ENCODE data around the gene BAX.
"Not testable (repeated sequence)": the region's sequence is repeated elsewhere in the genome, so short reads cannot be mapped to it uniquely, and the experiment has no call there.

The BAX gene

DNA sequence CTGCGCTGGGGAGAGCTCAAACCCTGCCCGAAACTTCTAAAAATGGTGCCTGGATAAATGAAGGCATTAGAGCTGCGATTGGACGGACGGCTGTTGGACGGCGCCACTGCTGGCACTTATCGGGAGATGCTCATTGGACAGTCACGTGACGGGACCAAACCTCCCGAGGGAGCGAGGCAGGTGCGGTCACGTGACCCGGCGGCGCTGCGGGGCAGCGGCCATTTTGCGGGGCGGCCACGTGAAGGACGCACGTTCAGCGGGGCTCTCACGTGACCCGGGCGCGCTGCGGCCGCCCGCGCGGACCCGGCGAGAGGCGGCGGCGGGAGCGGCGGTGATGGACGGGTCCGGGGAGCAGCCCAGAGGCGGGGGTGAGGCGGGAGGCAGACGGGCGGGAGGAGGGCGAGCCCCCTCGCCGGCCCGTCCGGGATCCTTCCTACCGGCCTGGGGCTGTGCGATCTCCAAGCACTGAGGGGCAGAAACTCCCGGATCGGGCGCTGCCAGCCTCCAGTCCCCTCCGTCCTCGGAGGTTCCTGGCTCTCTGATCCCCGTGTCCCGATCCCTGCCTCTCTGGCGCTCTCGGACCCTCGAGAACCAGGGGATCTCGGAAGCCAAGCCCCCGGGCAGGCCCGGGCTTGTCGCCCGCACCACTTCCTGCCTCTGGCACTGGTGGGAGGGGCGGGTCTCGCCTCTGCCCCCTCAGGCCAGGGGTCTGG, at the start of gene BAX:
Gene BAX, plus strand, starts transcription at position 281 of the 713 bp plus-strand sequence. Its CDS starts 54 bp downstream, at position 335.
- peak; percentile 98 for DNase-seq

DNA sequence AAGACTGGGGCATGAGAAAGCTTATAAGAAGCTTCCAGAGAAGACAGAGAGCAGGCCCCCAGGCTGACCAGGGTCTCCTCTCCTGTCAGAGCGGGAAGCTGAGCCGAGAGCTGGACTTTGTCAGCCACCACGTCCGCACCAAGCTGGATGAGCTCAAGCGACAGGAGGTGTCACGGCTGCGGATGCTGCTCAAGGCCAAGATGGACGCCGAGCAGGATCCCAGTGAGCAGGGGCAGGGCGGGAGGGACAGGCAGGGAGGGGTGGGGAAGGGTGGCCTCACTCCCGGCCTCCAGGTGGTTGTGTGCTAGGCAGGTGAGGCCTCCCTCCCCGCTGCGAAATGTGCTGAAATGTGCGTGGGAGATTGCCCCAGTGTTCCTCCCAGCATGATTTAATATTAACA, 49.0 kb upstream of the BAX start:
- no peak for DNase-seq

DNA sequence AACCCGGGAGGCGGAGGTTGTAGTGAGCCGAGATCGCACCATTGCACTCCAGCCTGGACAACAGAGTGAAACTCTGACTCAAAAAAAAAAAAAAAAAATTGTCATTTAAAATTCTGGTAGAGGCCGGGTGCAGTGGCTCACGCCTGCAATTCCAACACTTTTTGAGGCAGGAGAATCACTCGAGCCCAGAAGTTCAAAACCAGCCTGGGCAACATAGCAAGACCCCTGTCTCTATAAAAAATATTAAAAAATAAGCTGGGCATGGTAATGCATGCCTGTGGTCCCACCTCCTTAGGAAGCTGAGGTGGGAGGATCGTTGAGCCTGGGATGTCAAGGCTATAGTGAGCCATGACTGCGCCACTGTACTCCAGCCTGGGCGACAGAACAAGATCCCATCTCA, 48.4 kb upstream of the BAX start:
- DNase-seq, result no peak

DNA sequence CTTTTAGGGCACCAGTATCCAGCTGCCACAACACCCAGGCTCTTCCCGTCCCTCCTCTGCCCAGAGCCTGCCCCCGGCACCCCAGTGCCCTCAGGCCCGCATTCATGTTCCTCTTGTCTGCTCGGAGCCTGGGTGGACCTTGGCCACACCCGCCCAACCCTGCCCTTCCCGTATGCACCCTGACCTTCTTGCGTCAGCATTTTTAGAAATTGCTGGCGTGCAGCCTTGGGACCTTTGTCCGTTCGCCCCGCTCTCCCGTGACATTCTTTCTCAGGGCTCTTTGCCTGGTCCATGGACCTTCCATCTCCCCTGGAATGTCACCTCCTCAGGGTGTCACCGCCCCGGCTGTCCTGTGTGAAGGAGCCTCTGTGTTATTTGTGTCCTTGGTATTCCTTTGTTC, 47.0 kb upstream of the BAX start:
- DNase-seq, result no peak

DNA sequence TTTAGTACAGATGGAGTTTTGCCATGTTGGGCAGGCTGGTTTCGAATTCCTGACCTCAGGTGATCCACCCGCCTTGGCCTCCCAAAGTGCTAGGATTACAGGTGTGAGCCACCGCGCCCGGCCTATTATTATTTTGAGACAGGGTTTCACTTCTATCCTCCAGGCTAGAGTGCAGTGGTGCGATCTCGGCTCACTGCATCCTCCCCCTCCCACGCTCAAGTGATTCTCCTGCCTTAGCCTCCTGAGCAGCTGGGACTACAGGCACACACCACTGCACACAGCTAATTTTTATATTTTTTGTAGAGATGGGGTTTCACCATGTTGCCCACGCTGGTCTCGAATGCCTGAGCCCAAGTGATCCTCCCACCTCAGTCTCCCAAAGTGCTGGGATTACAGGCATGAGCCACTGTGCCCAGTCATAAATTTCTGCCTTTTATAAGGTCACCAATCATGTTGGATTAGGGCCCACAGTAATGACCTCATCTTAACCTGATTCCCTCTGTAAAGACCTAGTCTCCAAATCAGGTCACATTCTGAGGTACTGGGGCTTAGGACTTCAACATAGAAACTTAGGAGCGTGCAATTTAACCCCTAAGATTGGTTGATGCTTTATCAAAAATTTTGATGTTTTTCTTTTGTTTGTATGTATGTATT, 45.1 kb upstream of the BAX start:
- not testable (repeated sequence) for DNase-seq

DNA sequence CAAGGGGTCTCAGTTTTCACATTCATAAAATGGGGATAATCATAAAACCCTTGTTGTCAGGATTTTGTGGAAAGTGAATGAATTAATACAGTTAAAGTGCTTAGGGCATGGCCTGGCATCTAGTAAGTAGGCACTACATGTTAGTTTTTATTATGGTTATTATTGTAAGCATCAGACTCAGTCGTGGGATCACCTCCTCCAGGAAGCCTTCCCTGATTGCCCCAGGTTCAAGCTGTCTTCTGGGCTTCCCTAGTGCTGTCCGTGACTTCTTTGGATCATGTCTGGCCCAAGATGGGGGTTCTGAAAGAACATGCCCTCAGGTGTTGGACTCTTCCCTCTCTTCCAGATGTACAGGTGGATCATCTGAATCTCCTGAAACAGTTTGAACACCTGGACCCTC, 43.9 kb upstream of the BAX start:
- DNase-seq, result no peak

DNA sequence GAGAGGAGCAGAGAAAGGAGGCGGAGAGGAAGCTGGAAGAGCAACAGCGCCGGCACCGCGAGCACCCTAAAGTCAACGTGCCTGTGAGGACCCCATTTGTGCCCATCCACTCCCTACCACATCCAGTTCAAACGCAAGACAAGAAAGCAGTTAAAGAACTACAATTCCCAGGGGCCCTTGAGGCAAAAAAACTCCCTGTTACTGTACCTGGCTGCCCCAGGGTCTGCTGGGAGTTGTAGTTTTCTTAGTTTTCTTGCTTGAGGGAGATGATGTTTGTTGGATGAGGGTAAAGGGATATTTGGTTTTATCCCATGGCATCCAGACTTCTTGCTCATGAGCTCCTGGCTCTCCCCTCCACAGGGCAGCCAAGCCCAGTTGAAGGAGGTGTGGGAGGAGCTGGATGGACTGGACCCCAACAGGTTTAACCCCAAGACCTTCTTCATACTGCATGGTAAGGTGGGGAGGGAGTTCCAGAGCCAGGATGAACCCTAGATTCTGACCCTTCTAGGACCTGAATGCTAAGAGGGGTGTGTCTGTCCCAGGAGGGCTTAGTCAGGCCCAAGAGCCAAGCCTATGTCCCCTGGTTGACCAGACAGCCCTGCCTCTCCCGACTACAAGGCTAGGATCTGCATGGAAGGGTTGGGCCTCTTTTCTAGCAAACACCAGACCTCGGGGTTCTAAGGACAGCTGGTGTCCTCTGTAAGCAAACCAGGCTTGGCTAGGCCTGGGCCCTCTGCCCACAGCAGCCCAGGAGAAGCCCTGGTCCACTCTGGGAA, 41.4 kb upstream of the BAX start:
- no peak for DNase-seq

DNA sequence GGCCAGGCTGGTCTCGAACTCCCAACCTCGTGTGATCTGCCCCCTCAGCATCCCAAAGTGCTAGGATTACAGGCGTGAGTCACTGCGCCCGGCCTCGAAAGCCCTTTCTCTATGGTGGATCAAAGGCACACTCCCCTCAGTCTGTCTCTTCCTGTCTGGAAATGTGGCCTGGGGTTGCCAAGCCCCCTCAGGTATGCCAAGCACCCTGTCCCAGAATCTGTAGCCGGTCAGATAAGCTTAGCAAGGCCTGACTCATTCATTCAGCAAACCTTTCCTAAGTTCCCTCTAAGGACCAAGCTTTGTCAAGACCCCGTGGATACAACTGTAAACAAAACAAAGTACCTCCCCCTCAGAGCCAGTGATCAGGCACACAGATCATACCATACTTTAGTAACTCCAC, 40.5 kb upstream of the BAX start:
- no peak for DNase-seq

DNA sequence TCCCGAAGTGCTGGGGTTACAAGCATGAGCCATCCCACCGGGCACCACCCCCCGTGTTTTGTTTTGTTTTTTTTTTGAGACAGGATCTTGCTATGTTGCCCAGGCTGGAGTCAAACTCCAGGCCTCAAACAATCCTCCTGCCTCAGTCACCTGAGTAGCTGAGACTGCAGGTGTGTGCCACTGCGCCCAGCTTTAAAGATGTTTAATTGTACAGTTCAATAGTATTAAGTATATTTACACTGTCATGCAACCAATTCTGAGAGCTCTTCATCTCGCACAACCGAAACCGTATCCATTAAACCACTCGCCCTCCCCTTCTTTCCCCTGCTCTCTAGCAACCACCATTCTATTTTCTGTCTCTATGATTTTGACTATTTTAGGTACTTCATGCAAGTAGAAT, 38.9 kb upstream of the BAX start:
- DNase-seq, result no peak

DNA sequence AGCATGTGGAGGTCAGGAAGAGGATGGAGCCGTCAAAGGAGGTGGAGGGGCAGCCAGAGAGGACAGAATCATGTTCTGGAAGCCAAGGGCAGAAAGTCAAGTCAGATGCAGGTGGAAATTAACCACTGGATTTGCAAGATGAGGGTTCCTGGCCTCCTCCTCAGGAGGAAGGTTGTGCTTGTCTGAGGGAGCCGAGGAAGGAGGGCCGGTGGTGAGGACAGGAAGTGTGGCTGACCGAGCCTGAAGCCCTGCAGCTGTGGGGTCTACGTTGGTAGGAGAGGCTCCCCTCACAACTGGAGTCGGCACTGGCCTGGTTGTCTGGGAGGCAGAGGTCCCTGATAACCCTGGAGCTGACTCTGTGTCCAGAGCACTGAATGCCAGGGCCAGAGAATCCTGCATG, 36.6 kb upstream of the BAX start:
- DNase-seq, result no peak

DNA sequence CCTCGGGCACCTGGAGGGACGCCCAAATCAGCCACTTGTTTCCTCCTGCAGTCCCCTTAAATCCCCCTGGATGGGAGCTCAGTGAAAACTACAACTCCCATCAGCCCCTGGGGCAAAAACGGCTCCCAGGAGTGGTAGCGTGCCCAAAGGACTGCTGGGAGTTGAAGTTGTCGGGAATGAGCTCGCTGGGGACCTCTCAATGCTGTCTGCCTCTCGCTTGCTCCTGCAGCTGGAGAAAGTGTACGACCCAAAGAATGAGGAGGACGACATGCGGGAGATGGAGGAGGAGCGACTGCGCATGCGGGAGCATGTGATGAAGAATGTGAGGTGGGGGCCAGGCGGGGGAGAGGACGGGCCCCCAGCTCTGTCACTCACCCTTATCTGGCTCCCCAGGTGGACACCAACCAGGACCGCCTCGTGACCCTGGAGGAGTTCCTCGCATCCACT, 35.9 kb upstream of the BAX start:
- no peak for DNase-seq

DNA sequence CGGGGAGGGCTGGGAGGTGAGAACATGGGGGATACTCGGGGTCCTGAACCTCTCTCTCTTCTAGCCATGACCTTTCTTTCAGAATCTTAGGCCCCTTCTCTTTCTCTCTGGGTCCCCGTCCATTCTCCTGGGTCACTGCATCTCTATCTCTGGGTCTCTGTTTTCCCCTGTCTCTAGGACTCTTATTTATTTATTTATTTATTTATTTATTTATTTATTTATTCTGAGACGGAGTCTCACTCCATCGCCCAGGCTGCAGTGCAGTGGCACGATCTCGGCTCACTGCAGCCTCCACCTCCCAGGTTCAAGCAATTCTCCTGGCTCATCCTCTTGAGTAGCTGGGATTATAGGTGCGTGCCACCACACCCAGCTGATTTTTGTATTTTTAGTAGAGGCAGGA, 35.4 kb upstream of the BAX start:
- DNase-seq, result not testable (repeated sequence)

DNA sequence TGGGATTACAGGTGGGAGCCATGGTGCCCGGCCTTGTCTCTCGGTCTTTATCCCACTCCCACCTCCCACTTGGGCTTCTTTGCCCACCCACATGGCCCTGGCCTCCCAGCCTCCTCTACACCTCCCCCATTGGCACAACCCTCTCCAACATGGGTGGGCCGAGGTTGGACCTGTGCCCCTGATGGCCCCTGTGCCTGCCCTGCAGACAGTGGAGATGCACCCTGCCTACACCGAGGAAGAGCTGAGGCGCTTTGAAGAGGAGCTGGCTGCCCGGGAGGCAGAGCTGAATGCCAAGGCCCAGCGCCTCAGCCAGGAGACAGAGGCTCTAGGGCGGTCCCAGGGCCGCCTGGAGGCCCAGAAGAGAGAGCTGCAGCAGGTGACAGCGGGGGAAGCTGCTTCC, 33.7 kb upstream of the BAX start:
- no peak for DNase-seq

DNA sequence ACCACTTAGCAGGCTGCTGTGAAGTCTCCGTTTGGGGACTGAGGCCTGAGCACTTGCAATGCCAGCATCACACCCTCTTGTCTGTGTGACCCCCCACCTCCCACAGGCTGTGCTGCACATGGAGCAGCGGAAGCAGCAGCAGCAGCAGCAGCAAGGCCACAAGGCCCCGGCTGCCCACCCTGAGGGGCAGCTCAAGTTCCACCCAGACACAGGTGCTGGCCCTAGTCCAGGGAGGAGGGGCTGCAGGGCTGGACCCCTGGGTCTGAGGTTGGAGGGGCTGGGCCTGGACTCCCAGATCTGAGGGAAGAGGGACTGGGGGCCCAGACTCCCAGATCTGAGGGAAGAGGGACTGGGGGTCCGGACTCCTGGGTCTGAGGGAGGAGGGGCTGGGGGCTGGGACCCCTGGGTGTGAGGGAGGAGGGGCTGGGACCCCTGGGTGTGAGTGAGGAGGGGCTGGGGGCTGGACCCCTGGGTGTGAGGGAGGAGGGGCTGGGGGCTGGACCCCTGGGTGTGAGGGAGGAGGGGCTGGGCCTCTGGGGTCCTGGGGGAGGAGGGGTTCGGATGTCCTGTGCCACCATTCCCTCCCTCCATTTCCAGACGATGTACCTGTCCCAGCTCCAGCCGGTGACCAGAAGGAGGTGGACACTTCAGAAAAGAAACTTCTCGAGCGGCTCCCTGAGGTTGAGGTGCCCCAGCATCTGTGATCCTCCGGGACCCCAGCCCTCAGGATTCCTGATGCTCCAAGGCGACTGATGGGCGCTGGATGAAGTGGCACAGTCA, 32.8 kb upstream of the BAX start:
- DNase-seq, result no peak

DNA sequence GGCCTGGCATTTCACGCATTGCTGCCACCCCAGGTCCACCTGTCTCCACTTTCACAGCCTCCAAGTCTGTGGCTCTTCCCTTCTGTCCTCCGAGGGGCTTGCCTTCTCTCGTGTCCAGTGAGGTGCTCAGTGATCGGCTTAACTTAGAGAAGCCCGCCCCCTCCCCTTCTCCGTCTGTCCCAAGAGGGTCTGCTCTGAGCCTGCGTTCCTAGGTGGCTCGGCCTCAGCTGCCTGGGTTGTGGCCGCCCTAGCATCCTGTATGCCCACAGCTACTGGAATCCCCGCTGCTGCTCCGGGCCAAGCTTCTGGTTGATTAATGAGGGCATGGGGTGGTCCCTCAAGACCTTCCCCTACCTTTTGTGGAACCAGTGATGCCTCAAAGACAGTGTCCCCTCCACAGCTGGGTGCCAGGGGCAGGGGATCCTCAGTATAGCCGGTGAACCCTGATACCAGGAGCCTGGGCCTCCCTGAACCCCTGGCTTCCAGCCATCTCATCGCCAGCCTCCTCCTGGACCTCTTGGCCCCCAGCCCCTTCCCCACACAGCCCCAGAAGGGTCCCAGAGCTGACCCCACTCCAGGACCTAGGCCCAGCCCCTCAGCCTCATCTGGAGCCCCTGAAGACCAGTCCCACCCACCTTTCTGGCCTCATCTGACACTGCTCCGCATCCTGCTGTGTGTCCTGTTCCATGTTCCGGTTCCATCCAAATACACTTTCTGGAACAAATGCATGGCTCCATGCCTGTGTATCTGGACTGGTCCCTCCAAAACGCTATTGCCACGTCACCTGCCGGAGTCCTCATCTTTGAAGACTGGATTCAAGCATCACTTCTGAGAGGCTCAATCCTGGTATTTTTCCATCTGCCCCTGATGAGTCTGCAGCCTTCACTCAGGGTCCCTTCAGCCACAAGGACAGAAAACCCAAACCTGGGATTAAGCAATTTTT, 31.9 kb upstream of the BAX start:
- no peak for DNase-seq

DNA sequence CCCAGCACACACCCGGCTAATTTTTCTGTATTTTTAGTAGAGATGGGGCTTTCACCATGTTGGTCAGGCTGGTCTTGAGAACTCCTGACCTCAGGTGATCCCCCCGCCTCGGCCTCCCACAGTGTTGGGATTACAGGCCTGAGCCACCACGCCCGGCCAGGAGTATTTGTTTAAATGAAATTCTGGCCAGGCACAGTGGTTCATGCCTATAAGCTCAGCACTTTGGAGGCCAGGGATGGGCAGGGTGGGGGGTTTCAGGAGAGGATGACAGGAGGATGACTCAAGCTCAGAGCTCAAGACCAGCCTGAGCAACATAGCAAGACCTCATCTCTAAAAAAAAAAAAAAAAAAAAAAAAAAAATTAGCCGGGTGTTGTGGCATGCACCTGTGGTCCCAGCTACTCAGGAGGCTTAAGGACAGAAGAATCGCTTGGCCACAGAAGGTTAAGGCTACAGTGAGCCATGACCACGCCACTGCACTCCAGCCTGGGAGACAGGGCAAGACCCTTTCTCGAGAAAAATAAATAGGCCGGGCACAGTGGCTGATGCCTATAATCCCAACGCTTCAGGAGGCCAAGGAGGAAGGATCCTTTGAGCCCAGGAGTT, 29.3 kb upstream of the BAX start:
- no peak for DNase-seq

DNA sequence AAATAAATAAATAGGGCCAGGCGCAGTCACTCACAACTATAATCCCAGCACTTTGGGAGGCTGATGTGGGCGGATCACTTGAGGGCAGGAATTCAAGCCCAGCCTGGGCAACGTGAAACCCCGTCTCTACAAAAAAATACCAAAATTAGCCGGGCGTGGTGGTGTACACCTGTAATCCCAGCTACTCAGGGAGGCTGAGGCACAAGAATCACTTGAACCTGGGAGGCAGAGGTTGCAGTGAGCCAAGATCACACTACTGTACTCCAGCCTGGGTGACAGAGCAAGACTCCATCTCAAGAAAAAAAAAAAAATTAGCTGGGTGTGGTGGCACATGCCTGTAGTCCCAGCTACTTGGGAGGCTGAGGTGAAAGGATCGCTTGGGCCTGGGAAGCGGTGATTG, 28.8 kb upstream of the BAX start:
- not testable (repeated sequence) for DNase-seq

DNA sequence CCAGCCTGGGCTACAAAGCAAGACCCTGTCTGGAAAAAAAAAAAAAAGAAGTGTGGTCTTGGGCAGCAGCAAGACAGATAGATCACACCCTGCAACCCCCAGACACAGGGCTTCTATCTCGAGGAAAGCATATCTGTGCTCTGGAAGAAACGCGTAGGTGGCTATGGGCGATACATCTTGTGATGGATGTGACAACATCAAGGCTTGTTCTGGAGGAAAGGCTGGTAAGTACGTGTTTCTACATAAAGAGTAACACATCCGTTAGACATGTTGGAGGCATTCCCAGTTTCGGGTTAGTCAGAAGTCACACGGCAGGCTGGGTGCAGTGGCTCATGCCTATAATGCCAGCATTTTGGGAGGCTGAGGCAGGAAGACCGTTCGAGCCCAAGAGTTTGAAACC, 27.8 kb upstream of the BAX start:
- DNase-seq, result no peak

DNA sequence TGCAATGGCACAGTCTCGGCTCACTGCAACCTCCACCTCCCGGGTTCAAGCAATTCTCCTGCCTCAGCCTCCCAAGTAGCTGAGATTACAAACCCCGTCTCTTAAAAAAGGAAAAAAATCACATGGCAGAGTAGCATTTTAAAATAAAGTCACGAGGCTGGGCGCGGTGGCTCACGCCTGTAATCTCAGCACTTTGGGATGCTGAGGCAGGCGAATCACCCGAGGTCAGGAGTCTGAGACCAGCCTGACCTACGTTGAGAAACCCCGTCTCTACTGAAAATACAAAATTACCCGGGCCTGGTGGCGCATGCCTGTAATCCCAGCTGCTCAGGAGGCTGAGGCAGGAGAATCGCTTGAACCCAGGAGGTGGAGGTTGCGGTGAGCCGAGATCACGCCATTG, 27.0 kb upstream of the BAX start:
- DNase-seq, result not testable (repeated sequence)

DNA sequence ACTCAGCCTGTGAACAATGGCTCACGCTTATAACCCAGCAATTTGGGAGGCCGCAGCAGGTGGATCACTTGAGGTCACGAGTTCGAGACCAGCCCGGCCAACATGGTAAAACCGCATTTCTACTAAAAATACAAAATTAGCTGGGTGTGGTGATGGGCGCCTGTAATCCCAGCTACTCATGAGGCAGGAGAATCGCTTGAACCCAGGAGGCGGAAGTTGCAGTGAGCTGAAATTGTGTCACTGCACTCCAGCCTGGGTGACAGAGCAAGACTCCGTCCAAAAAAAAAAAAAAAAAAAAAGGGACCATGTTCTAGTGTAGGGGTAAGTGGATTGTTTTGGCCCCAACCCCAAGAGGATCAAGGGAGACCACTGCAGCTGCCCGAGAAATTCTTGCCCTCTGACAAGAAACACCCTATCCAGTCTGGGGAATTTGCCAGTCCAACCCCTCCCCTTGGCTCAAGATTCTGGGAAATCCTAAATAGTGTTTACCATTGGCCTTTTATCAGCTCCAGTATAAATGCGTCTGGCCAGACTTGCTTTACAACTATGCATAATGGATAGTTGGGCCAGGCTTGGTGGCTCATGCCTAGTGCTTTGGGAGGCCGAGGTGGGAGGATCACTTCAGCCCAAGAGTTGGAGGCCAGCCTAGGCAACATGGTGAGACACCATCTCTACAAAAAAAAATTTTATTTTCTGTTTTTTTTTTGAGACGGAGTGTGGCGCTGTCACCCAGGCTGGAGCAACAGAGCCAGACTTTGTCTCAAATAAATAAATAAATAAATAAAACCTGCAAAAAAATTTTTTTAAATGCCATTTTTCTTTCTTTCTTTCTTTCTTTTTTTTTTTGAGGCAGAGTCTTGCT, 26.3 kb upstream of the BAX start:
- DNase-seq, result no peak

Data from activated CD8-positive, alpha-beta memory T cell treated with anti-CD3 and anti-CD28 coated beads for 24 hours (primary cell).